HepG2 (cell line): ENCODE data around the gene SCYGR6. TPM values are rescaled to one million over a fixed set of nuclear protein-coding genes. Genes with fewer than 3 reads are reported as not detected.
A peak's percentile ranks its signal among the peaks of the same experiment; 100 is the strongest.

Experiments
- CAMTA2 ChIP-seq: sonication (generic); formaldehyde crosslinking; IDR thresholded peaks from 2 replicates; pipeline ENCODE4 v1.4.0; 2020; ENCODE audit warnings: mild to moderate bottlenecking, missing genetic modification reagents, borderline replicate concordance
- CCDC6 ChIP-seq: sonication (generic); formaldehyde crosslinking; IDR thresholded peaks from 2 replicates; pipeline ENCODE4 v1.8.1; 2022; ENCODE audit warnings: mild to moderate bottlenecking, missing genetic modification reagents, moderate library complexity
- EEA1 ChIP-seq: sonication (generic); formaldehyde crosslinking; IDR thresholded peaks from 2 replicates; pipeline ENCODE4 v1.5.1; 2020; ENCODE audit warnings: mild to moderate bottlenecking, missing genetic modification reagents, borderline replicate concordance
- HNRNPUL1 ChIP-seq: fragments of 200-400 bp; formaldehyde crosslinking; IDR thresholded peaks from 2 replicates; pipeline ENCODE4 v1.6.1; 2017; ENCODE audit warnings: low read depth, mild to moderate bottlenecking, low read length, moderate library complexity
- JUNB ChIP-seq: sonication (generic); formaldehyde crosslinking; IDR thresholded peaks from 2 replicates; pipeline ENCODE4 v1.8.0; 2022; ENCODE audit warnings: missing genetic modification reagents, mild to moderate bottlenecking, borderline replicate concordance
- MAF1 ChIP-seq: sonication (generic); formaldehyde crosslinking; IDR thresholded peaks from 2 replicates; pipeline ENCODE4 v1.5.0; 2020; ENCODE audit warnings: missing genetic modification reagents, borderline replicate concordance
- MAFF ChIP-seq: IDR thresholded peaks from 2 replicates; pipeline ENCODE4 v1.6.1; 2011; ENCODE audit warnings: low read depth, low read length, improper control_type of control experiment
- MEIS1 ChIP-seq: sonication (generic); formaldehyde crosslinking; IDR thresholded peaks from 2 replicates; pipeline ENCODE4 v1.9.0; 2021; ENCODE audit warnings: mild to moderate bottlenecking, missing genetic modification reagents, moderate library complexity, borderline replicate concordance
- MLLT10 ChIP-seq: sonication (generic); formaldehyde crosslinking; IDR thresholded peaks from 2 replicates; pipeline ENCODE4 v1.4.0; 2020; ENCODE audit warnings: missing genetic modification reagents
- NFE2 ChIP-seq: sonication (generic); formaldehyde crosslinking; IDR thresholded peaks from 2 replicates; pipeline ENCODE4 v1.4.0; 2020; ENCODE audit warnings: missing genetic modification reagents
- POGZ ChIP-seq: sonication (generic); formaldehyde crosslinking; IDR thresholded peaks from 2 replicates; pipeline ENCODE4 v1.4.0; 2020; ENCODE audit warnings: mild to moderate bottlenecking, missing genetic modification reagents
- REXO4 ChIP-seq: sonication (generic); formaldehyde crosslinking; IDR thresholded peaks from 2 replicates; pipeline ENCODE4 v1.8.0; 2022; ENCODE audit warnings: missing genetic modification reagents, mild to moderate bottlenecking, borderline replicate concordance
- SIX4 ChIP-seq: sonication (generic); formaldehyde crosslinking; IDR thresholded peaks from 2 replicates; pipeline ENCODE4 v1.4.0; 2020; ENCODE audit warnings: missing genetic modification reagents
- SOX5 ChIP-seq: IDR thresholded peaks from 2 replicates; pipeline ENCODE4 v1.6.1; 2016; ENCODE audit warnings: borderline replicate concordance
- SP5 ChIP-seq: IDR thresholded peaks from 2 replicates; pipeline ENCODE4 v1.6.1; 2016; ENCODE audit warnings: low read depth, borderline replicate concordance
- SPEN ChIP-seq: sonication (generic); formaldehyde crosslinking; IDR thresholded peaks from 2 replicates; pipeline ENCODE4 v1.5.1; 2020; ENCODE audit warnings: low read depth, mild to moderate bottlenecking, missing genetic modification reagents
- ZC3H13 ChIP-seq: sonication (generic); formaldehyde crosslinking; IDR thresholded peaks from 2 replicates; pipeline ENCODE4 v1.8.1; 2023; ENCODE audit warnings: mild to moderate bottlenecking, missing genetic modification reagents, moderate library complexity
- ZNF614 ChIP-seq: IDR thresholded peaks from 2 replicates; pipeline ENCODE4 v1.6.1; 2018; ENCODE audit warnings: missing biosample characterization, missing genetic modification reagents, inconsistent platforms, borderline replicate concordance
- ZNF7 ChIP-seq: IDR thresholded peaks from 2 replicates; pipeline ENCODE4 v1.6.1; 2016; ENCODE audit warnings: missing biosample characterization, missing genetic modification reagents
- ZNF790 ChIP-seq: sonication (generic); formaldehyde crosslinking; IDR thresholded peaks from 2 replicates; pipeline ENCODE4 v1.8.0; 2022; ENCODE audit warnings: missing genetic modification reagents, mild to moderate bottlenecking, borderline replicate concordance
- polyA plus RNA-seq, 8 experiments: library from polyadenylated mRNA; depleted of rRNA in 3 of 8; stranded (reverse) in 7 of 8; unstranded in 1 of 8; fragments of >200 nt; fragmentation: Illumina TruSeq in 4 of 8; extraction: Trizol in 4 of 8; gene quantifications; 2 replicates each; pipeline versions ENCODE4 v1.2.1 to v1.2.3, GENCODE V29; 2011 to 2016; ENCODE audit warnings: low read depth in 4 of 8, missing spikeins in 1 of 8, mixed read lengths in 1 of 8; ENCODE audit not compliant: insufficient read depth in 1 of 8
- total RNA-seq, 5 experiments: library from RNA; depleted of rRNA; stranded (reverse); fragments of >200 nt; fragmentation: Illumina TruSeq; extraction: Trizol; gene quantifications; 2 replicates each; pipeline ENCODE4 v1.2.3, GENCODE V29; 2016; ENCODE audit warnings: low read depth in 1 of 5
- TF ChIP-seq, protein P1 (sequence below): sonication (generic); formaldehyde crosslinking; IDR thresholded peaks from 2 replicates; pipeline ENCODE4 v1.4.0; 2020; ENCODE audit warnings: missing genetic modification reagents, low read depth, mild to moderate bottlenecking, borderline replicate concordance
- TF ChIP-seq, protein P2 (sequence below): sonication (generic); formaldehyde crosslinking; IDR thresholded peaks from 2 replicates; pipeline ENCODE4 v1.5.0; 2020; ENCODE audit warnings: missing genetic modification reagents
- TF ChIP-seq, protein P3 (sequence below): sonication (generic); formaldehyde crosslinking; IDR thresholded peaks from 2 replicates; pipeline ENCODE4 v1.8.0; 2022; ENCODE audit warnings: mild to moderate bottlenecking, missing genetic modification reagents; ENCODE audit not compliant: insufficient replicate concordance
- TF ChIP-seq, protein P4 (sequence below): sonication (generic); formaldehyde crosslinking; IDR thresholded peaks from 2 replicates; pipeline ENCODE4 v1.4.0; 2020; ENCODE audit warnings: missing genetic modification reagents
- TF ChIP-seq, protein P5 (sequence below): sonication (generic); formaldehyde crosslinking; conservative IDR thresholded peaks from 2 replicates; pipeline ENCODE4 v1.8.0; 2022; ENCODE audit warnings: low read depth, missing genetic modification reagents

Gene SCYGR6
- total and polyA plus RNA-seq, 2 of the 13 experiments (the other 11 are each of a cell fraction or from before 2014, with no cell fraction given): not detected

DNA sequence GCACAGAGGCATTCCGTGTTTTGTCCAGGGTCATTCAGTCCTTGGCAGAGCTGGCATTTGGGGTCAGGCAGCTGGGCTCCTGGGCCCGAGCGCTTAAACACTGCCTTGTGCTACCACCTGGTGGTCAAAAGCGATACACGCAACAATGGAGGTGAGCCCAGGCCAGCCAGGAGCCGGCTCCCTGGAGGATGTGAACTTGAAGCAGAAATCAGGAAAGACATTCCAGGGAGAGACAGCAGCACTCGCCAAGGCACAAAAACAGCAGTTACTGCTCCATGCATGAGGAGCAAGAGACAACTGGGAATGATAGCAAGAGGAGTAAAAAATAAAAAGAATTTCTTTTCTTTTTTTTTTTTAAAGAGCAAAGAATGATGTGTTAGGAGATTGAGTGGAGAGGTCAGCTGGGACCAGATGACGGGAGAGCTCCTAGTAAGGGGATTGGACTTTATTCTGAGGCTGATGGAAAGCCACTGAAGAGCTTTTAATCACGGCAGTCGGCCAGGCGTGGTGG lies 41.9 kb upstream of the SCYGR6 start (continued):
- TF ChIP-seq ZNF790 (CRISPR knock-in tag) (no peak), MAF1 (CRISPR knock-in tag) (no peak), REXO4 (no peak), SIX4 (CRISPR knock-in tag) (no peak), MLLT10 (CRISPR knock-in tag) (no peak), ZNF614 (CRISPR knock-in tag) (peak; percentile 54; the same call in 1 of the 2 replicates), EEA1 (CRISPR knock-in tag) (no peak), SOX5 (CRISPR knock-in tag) (peak; percentile 52; the same call in 1 of the 2 replicates), POGZ (CRISPR knock-in tag) (peak; percentile 51; the same call in 1 of the 2 replicates), MAFF (no peak), MEIS1 (CRISPR knock-in tag) (no peak), CAMTA2 (CRISPR knock-in tag) (no peak), SP5 (CRISPR knock-in tag) (no peak), NFE2 (no peak), ZNF7 (CRISPR knock-in tag) (no peak), HNRNPUL1 (no peak), ZC3H13 (no peak), CCDC6 (CRISPR knock-in tag) (0 out of 2 replicates have a peak, but pooled peaks have one; percentile 31), JUNB (no peak), SPEN (peak; percentile 47; the same call in 1 of the 2 replicates)
- TF ChIP-seq, protein P1, sequence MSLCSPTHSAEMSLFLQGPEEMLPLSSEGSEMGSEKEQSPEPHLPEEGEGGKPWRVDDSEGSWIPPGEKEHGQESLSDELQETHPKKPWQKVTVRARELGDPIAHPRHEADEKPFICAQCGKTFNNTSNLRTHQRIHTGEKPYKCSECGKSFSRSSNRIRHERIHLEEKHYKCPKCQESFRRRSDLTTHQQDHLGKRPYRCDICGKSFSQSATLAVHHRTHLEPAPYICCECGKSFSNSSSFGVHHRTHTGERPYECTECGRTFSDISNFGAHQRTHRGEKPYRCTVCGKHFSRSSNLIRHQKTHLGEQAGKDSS (CRISPR knock-in tag): peak; percentile 78; the same call in 1 of the 2 replicates
- TF ChIP-seq, protein P2, sequence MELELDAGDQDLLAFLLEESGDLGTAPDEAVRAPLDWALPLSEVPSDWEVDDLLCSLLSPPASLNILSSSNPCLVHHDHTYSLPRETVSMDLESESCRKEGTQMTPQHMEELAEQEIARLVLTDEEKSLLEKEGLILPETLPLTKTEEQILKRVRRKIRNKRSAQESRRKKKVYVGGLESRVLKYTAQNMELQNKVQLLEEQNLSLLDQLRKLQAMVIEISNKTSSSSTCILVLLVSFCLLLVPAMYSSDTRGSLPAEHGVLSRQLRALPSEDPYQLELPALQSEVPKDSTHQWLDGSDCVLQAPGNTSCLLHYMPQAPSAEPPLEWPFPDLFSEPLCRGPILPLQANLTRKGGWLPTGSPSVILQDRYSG (CRISPR knock-in tag): no peak
- TF ChIP-seq, protein P3, sequence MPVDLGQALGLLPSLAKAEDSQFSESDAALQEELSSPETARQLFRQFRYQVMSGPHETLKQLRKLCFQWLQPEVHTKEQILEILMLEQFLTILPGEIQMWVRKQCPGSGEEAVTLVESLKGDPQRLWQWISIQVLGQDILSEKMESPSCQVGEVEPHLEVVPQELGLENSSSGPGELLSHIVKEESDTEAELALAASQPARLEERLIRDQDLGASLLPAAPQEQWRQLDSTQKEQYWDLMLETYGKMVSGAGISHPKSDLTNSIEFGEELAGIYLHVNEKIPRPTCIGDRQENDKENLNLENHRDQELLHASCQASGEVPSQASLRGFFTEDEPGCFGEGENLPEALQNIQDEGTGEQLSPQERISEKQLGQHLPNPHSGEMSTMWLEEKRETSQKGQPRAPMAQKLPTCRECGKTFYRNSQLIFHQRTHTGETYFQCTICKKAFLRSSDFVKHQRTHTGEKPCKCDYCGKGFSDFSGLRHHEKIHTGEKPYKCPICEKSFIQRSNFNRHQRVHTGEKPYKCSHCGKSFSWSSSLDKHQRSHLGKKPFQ (CRISPR knock-in tag): no peak
- TF ChIP-seq, protein P4, sequence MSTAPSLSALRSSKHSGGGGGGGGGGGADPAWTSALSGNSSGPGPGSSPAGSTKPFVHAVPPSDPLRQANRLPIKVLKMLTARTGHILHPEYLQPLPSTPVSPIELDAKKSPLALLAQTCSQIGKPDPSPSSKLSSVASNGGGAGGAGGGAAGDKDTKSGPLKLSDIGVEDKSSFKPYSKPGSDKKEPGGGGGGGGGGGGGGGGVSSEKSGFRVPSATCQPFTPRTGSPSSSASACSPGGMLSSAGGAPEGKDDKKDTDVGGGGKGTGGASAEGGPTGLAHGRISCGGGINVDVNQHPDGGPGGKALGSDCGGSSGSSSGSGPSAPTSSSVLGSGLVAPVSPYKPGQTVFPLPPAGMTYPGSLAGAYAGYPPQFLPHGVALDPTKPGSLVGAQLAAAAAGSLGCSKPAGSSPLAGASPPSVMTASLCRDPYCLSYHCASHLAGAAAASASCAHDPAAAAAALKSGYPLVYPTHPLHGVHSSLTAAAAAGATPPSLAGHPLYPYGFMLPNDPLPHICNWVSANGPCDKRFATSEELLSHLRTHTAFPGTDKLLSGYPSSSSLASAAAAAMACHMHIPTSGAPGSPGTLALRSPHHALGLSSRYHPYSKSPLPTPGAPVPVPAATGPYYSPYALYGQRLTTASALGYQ (CRISPR knock-in tag): no peak
- TF ChIP-seq, protein P5, sequence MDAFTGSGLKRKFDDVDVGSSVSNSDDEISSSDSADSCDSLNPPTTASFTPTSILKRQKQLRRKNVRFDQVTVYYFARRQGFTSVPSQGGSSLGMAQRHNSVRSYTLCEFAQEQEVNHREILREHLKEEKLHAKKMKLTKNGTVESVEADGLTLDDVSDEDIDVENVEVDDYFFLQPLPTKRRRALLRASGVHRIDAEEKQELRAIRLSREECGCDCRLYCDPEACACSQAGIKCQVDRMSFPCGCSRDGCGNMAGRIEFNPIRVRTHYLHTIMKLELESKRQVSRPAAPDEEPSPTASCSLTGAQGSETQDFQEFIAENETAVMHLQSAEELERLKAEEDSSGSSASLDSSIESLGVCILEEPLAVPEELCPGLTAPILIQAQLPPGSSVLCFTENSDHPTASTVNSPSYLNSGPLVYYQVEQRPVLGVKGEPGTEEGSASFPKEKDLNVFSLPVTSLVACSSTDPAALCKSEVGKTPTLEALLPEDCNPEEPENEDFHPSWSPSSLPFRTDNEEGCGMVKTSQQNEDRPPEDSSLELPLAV: no peak
